Fibroblast of lung (primary cell): Measurements from ENCODE around the gene CLDN2. TPM values are rescaled to one million over a fixed set of nuclear protein-coding genes. Genes with fewer than 3 reads are reported as not detected.

Experiments
- DNase-seq, 2 donors: peaks; one replicate each; pipeline versions ENCODE4 v3.0.0 to v3.0.0-alpha.2; 2010; ENCODE audit warnings: low read depth in 2 of 2
- H2AFZ ChIP-seq: 2 replicates; pipeline ENCODE4 v1.5.1; 2012; ENCODE audit warnings: low read length, control low read depth, inconsistent platforms
- H3K27ac ChIP-seq: 2 replicates; pipeline ENCODE4 v1.5.1; 2011; ENCODE audit warnings: low read length, control low read depth; ENCODE audit not compliant: insufficient read depth
- H3K27me3 ChIP-seq: 2 replicates; pipeline ENCODE4 v1.5.1; 2011; ENCODE audit warnings: mild to moderate bottlenecking, low read length; ENCODE audit not compliant: control insufficient read depth, insufficient read depth
- H3K36me3 ChIP-seq: 2 replicates; pipeline ENCODE4 v1.5.1; 2011; ENCODE audit warnings: low read length; ENCODE audit not compliant: control insufficient read depth, insufficient read depth
- H3K4me1 ChIP-seq: 2 replicates; pipeline ENCODE4 v1.5.1; 2011; ENCODE audit warnings: low read length; ENCODE audit not compliant: control insufficient read depth, insufficient read depth; ENCODE audit errors: extremely low read depth
- H3K4me2 ChIP-seq: 2 replicates; pipeline ENCODE4 v1.5.1; 2011; ENCODE audit warnings: low read length, control low read depth; ENCODE audit not compliant: insufficient read depth; ENCODE audit errors: extremely low read depth
- H3K4me3 ChIP-seq, 4 experiments: fragments of 200-600 bp in 1 of 4; sonication (generic) in 1 of 4; replicated peaks in 1 of 4; 2 replicates each; pipeline ENCODE4 v1.5.1; 2011 to 2016; ENCODE audit warnings: low read length in 4 of 4, low read depth in 3 of 4, mild to moderate bottlenecking in 3 of 4, control low read depth in 2 of 4, inconsistent platforms in 1 of 4, mixed read lengths in 1 of 4; ENCODE audit not compliant: insufficient read depth in 1 of 4; ENCODE audit errors: control extremely low read depth in 1 of 4
- H3K79me2 ChIP-seq: 2 replicates; pipeline ENCODE4 v1.5.1; 2012; ENCODE audit warnings: mild to moderate bottlenecking, low read length, inconsistent platforms; ENCODE audit not compliant: control insufficient read depth, insufficient read depth
- H3K9ac ChIP-seq: 2 replicates; pipeline ENCODE4 v1.5.1; 2011; ENCODE audit warnings: mild to moderate bottlenecking, low read length, control low read depth; ENCODE audit not compliant: insufficient read depth
- H3K9me3 ChIP-seq: 2 replicates; pipeline ENCODE4 v1.5.1; 2012; ENCODE audit warnings: low read depth, low read length; ENCODE audit not compliant: control insufficient read depth, insufficient read depth
- H4K20me1 ChIP-seq: 2 replicates; pipeline ENCODE4 v1.5.1; 2011; ENCODE audit warnings: low read length; ENCODE audit not compliant: control insufficient read depth, insufficient read depth; ENCODE audit errors: extremely low read depth
- CTCF ChIP-seq, 2 donors: IDR thresholded peaks in 1 of 2; conservative IDR thresholded peaks in 1 of 2; 1 replicate in 1 of 2; 2 replicates in 1 of 2; pipeline ENCODE4 v1.5.1; 2011 to 2012; ENCODE audit warnings: low read length in 2 of 2, control low read depth in 1 of 2, inconsistent platforms in 1 of 2, low read depth in 1 of 2, mild to moderate bottlenecking in 1 of 2
- EZH2 ChIP-seq: IDR thresholded peaks from 2 replicates; pipeline ENCODE4 v1.5.1; 2012; ENCODE audit warnings: low read length, control low read depth, mild to moderate bottlenecking; ENCODE audit errors: missing control alignments
- polyA plus RNA-seq, 2 donors: library from polyadenylated mRNA; depleted of rRNA in 1 of 2; stranded (reverse) in 1 of 2; unstranded in 1 of 2; fragments of >200 nt; gene quantifications; 2 replicates each; pipeline ENCODE4 v1.2.1, GENCODE V29; 2011 to 2012; ENCODE audit warnings: missing spikeins in 1 of 2
- total RNA-seq: library from RNA; depleted of rRNA; stranded (reverse); fragments of >200 nt; gene quantifications from 2 replicates; pipeline ENCODE4 v1.2.1, GENCODE V29; 2014

CLDN2 gene
- total and polyA plus RNA-seq, 2 donors (not counting 1 experiment from before 2014, with no cell fraction given) = 0.02 TPM; not detected in 1

- no peak overlapping the region for H3K9ac ChIP-seq
- no peak overlapping the region for H2AFZ ChIP-seq
- no peaks in the 10 kb centered on the region for H3K4me1 ChIP-seq
- H3K27me3 ChIP-seq = no peaks in the 10 kb centered on the region
- H4K20me1 ChIP-seq = no peaks in the 10 kb centered on the region
- peak; percentile 6 to 44 for DNase-seq
- H3K79me2 ChIP-seq = no peaks in the 10 kb centered on the region
- no peaks in the 10 kb centered on the region for H3K9me3 ChIP-seq
- no peak overlapping the region for H3K4me2 ChIP-seq
- H3K27ac ChIP-seq = no peak overlapping the region
- H3K4me3 ChIP-seq = no peak overlapping the region
- no peaks in the 10 kb centered on the region for H3K36me3 ChIP-seq
- TF ChIP-seq CTCF (conservative IDR thresholded peaks at IDR 0.05 in 1 of 2, IDR thresholded peaks at IDR 0.05 in 1 of 2; ENCODE audit: low read depth in 1 of 2, low read length in 2 of 2) (peak; percentile 6 to 40), EZH2 (no peak)
Observed at GRCh38 chrX:106952988-106953387, 32.8 kb downstream of the CLDN2 start.

GRCh38 chrX:106954041-106954440, 33.8 kb downstream of the CLDN2 start:
- Histone ChIP-seq H2AFZ (no peak overlapping the region), H3K27me3 (no peaks in the 10 kb centered on the region), H3K79me2 (no peaks in the 10 kb centered on the region), H4K20me1 (no peaks in the 10 kb centered on the region), H3K36me3 (no peaks in the 10 kb centered on the region), H3K4me3 (no peak overlapping the region), H3K4me1 (no peaks in the 10 kb centered on the region), H3K4me2 (no peak overlapping the region), H3K27ac (no peak overlapping the region), H3K9ac (no peak overlapping the region), H3K9me3 (no peaks in the 10 kb centered on the region)
- TF ChIP-seq CTCF (conservative IDR thresholded peaks at IDR 0.05 in 1 of 2, IDR thresholded peaks at IDR 0.05 in 1 of 2; ENCODE audit: low read depth in 1 of 2, low read length in 2 of 2) = no peak
- TF ChIP-seq EZH2 = no peak
- no peak for DNase-seq

- no peak overlapping the region for H3K4me2 ChIP-seq
Observed at GRCh38 chrX:106955004-106955772, 35.0 kb downstream of the CLDN2 start.

More at GRCh38 chrX:106955004-106955772, 35.0 kb downstream of the CLDN2 start:
- Histone ChIP-seq H3K9me3 (no peaks in the 10 kb centered on the region), H3K27me3 (no peaks in the 10 kb centered on the region), H3K4me1 (no peaks in the 10 kb centered on the region), H3K4me3 (no peak overlapping the region), H4K20me1 (no peaks in the 10 kb centered on the region), H3K27ac (no peak overlapping the region), H3K9ac (no peak overlapping the region), H3K79me2 (no peaks in the 10 kb centered on the region), H2AFZ (no peak overlapping the region), H3K36me3 (no peaks in the 10 kb centered on the region)
- DNase-seq = peak; percentile 4 to 44
- TF ChIP-seq EZH2 = no peak
- no peak for TF ChIP-seq CTCF (conservative IDR thresholded peaks at IDR 0.05 in 1 of 2, IDR thresholded peaks at IDR 0.05 in 1 of 2; ENCODE audit: low read depth in 1 of 2, low read length in 2 of 2)
